8988T (cell line): ENCODE data around the gene CD5L.

Experiments
- DNase-seq: peaks from one replicate; pipeline ENCODE4 v3.0.0; 2011

CD5L gene

DNA sequence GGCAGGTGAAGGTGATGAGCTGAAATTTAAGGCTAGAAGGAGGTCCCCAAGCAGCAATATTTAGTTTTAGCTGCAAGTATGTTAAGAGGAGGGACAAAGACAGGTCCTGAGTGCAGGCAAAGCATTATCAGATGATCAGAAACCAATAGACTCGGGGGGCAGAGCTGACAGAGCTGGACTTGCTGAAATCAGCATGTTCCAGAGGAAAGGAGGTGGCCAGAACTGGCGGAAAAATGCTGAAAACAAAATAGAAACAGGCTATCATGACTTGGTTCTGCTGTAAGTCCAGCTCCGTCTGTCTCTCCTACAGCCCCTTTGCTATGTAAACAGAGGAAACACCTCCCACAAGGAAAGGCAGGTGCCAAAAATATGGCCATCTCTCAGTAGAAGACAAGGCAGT, at the start of gene CD5L:
Gene CD5L (minus strand): TSS at position 101 of the 400 bp plus-strand sequence. CDS start 107 bp downstream, outside the sequence.
- DNase-seq = no peak

DNA sequence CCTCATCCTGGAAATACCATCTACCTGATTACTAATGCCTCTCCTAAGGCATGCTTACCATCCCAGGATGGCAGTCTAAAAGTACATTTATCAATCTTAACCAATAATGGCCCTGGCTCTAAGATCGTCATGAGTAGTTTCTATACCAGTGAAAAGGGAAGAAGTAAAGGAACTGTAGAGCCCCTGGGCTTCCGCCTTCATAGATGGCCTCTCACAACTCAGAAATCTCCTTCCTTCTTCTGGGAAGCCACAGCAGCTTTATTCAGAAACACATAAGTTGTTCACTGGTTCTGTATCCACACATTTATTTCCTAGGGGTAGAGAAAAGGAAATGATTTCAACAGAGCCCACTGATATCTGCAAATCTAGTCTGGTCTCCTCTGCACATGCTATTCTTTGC, 41.0 kb upstream of the CD5L start:
- no peak for DNase-seq

- no peak for DNase-seq
Measured at GRCh38 chr1:157880621-157881020, 39.0 kb upstream of the CD5L start.

- DNase-seq = no peak
Measured at GRCh38 chr1:157878059-157878458, 36.5 kb upstream of the CD5L start.

DNA sequence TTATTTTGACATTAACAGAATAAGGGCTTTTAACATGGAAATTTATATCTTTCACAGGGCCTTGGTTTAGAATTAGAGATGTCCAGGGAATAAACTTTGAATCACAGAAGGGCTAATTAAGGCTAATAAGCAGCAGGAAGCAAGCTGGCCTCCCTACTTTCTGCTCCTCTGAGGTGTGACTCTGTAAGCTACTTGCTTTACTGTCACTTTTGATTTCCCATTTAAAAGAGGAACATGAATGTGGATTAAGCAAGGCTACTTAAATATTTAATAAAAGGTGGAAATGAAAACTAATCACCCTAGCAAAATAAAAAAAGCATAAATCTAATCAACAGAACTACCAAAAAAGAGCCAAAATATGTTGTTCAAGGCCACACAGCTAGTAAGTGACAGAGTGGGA, 28.9 kb upstream of the CD5L start:
- DNase-seq = no peak

- no peak for DNase-seq
Measured at GRCh38 chr1:157868654-157869053, 27.0 kb upstream of the CD5L start.

GRCh38 chr1:157862114-157863070, 20.8 kb upstream of the CD5L start:
- DNase-seq = no peak

DNA sequence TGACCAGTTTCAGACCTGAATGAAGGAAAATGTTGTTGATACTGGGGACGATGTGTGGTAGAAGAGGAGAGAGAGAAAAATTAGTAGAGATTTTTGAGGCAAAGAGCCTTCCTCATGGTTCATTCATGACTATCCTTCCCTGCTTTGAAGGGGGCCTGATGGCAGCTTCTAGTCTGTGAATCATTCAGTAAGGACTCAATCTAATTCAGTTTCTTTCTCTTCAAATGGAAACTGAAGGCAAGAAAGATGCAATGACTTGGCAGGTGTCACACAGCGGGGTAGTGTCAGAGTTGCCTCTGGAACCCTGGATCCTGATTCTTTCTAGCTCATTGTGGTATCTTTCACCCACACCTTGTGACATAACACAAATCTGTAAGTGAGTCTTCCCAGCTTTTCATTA, 14.9 kb upstream of the CD5L start:
- no peak for DNase-seq

GRCh38 chr1:157852476-157852875, 10.9 kb upstream of the CD5L start:
- DNase-seq = no peak

DNA sequence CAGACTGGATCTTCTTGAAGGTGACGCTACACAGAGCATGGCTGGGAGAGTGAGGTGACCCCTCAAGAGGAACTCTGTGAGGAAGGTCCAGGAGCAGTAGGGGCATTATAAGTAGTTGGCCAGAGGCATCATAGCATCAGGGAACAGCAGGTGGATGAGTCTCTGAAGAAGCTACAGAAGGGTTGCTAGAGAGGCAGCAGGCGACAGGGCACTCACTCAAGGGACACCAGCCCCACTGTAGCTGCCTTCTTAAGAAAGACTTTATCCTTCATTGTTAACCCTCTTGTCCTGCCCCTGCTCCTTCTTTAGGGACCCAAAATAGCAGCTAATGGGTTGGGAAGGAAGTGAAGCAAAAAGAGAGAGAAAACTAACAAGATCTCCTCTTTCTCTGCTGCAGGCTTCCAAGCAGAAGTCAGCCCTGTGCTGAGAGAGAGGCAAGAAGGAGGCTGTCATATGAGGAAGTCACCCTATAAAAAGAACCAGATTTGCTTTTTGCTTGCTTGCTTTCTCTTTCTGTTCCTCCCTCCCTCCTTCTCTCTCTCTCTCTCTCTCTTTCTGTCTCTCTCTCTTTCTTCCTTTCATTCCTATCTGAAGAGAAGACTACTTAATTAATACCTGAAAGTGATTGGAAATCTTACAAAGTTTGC, 7.7 kb upstream of the CD5L start:
- DNase-seq = no peak

DNA sequence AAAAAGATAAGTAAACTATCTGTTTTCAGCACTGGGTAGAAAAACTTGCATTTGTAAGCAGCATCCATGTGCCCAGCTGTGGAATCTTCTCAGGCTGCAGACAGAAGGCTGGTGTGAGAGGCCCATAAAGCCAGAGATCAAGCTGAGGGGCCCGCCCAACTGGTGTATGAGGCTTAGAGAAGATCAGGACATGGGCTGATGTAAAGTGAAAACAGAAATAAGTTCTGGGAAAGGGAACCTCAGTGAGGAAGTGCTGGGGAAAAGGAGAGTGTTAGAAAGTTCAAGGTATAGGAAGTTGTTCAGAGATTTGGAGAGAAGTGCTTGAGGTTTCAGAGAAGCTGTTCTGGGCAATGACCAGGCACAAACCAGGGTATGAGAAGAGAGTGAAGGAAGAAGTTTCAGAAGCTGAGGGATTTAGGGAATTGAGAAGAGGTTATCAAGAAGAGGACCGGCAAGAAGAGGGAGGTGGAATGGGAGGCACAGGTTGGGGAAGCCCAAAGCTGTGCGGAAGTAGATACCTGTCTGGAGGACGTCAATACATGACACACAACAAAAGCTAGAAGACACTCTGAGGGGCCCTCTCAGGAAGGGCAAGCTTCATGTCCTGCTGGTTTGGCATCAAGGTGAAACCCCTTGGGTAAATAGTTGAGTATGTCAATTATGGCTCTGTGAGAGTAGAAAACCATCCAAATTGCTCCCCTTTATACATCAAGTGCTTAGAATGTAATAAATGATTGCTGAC, 2.7 kb upstream of the CD5L start:
- DNase-seq = no peak

DNA sequence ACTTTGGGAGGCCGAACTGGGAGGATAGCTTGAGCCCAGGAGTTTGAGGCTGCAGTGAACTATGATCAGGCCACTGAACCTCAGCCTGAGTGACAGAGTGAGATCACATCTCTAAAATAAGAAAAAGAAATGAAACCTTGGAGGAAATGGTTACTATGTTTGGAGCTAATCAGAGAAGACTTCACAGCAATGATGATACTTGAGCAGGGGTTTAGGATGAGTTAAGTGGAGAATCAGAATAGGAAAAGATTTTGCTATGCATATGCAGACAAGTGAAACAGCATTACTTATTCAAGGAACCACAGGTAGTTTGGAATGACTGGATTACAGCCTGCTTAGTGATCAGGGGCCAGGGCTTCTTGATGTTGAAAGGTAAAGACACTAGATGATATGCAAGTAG, 1.3 kb upstream of the CD5L start:
- no peak for DNase-seq

- no peak for DNase-seq
Measured at GRCh38 chr1:157838966-157839365, 2.6 kb downstream of the CD5L start.

DNA sequence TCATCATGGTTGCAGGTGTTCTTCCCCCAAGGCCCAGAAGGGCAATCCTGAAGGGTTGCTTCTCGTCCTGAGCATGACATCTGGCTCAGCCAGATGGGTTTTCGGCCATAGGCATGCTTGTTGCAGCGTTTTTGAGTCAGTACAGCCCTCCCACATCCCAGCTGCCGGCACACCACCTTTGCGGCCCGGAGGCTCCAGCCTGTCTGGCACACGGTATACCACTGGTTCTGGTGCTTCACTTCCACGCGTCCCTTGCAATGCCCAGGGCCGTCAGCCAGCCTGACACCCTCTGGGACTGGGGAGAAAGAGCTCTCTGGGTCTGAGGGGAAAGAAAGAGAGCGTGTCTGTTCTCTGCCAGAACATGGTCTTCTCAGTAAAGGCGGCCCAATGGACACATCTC, 7.2 kb downstream of the CD5L start:
- DNase-seq = no peak

DNA sequence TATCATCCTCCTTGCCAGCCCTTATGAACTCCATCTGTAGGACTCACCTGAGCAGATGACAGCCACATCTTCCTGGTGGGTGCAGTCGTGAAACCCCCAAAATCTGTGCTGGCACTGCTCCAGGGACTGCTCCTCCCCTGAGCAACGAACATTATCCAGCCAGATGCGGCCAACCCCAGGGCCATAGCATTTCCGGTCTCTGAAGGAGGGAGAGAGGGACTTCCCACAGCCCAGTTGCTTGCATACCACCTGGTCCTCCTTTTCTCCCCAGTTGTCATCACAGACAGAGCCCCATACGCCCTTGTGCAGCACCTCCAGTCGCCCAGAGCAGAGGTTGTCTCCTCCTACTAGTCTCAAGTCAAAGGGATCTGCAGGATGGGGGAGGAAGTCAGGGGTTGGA, 8.5 kb downstream of the CD5L start:
- DNase-seq = no peak

DNA sequence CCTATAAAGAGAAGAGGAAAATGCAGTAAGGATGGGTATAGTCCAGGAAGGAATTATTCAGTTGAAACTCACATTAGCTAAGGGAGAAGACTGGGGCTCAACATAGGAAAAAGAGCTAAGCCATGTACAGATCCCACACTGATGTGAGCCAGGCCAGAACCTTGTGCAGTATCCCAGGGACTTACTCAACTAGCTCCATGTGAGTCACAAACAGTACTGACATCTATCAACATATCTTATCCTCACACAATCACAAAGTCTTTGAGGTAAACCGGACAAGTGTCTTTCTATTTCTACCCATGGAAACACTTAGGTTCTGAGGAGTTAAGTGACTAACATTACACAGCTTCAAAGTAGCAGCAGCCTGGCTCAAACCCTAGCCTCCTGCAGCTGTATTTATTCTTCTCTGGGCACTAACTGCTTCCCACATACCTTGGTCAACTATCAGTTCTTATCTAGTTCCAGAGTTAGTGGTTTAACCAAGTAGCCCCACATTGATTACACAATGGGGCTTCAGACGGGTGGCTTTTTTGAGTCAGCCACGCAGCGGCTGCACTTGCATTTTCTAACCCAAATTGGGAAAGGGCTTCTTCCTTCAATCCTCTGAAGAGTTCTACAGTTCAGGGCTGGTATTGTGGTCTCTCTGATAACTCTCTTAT, 9.5 kb downstream of the CD5L start:
- no peak for DNase-seq

DNA sequence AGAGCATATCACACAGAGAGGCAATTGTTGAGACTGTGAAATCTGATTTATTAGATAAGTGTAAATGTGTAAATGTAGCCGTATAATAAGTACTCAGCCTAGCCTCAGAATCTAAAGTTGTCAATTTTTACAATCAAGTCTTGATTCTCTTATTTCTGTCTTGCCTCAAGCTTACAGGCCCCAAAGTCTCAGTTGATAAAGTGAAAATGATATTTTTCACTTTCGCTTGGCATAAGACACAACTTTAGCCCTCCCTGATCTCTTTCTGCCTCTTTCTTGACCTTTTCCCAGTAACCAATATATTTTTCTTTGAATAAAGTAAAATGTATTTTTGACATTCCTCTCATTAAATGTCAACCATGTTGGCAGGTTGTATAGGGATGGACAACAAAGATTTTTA, 10.7 kb downstream of the CD5L start:
- DNase-seq = no peak

- DNase-seq = no peak
Measured at GRCh38 chr1:157829711-157830110, 11.9 kb downstream of the CD5L start.

DNA sequence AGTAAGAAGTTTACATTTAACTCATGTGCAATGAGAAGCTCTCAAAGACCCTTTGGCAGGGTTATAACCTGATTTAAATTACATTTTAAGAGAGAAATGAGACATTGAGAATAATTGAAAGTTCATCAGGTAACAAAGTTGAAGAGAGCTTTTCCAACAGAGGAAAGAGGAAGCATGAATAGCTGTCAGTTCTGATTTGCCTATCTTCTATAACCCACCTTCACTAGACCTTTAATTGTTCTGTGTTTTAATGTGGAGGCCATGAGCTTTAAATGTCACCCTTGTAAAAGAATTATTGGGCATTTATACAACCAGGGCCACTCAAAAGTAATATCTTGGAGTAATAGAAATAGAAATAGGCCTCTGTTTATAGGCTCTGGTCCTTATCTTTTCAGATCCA, 12.4 kb downstream of the CD5L start:
- no peak for DNase-seq

DNA sequence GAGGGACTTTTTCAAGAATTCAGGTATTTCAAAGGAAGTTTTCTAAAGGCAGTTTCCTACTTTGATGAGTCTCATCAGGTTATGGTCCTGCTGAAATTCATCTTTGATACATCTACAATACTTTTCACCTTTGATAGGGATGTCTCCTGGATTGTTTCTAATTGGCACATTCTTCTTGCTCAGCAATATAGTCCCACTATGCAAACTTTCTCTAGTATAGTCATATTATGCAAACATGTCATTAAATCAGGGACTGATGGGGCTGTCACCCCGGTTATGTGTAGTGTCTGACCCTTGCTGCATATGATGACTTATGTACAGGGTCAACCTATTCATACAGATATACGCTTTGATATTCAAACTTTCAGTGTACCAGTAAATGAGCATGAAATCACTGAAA, 21.3 kb downstream of the CD5L start:
- DNase-seq = no peak

DNA sequence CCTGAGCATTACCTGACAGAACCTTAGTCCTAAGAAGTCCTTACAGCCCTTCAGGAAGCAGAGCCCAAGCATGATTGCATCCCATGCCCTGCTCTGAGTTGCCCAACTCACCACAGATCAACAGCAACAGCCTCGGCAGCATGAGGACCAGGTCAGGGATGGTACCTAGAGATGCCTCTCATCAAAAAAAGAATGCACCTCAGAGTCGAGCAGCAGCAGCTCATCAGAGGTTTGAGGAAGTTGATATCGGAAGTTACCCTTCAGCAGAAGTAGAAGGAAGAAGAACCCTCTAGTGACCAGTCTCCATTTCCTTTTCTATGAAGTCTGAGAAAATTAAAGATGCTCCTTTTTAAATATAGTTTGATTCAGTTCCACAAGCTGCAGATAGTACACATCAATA, 21.7 kb downstream of the CD5L start, which contains the start of gene FCRL1:
Gene FCRL1 (minus strand): TSS at position 225 of the 400 bp plus-strand sequence. CDS start 83 bp downstream, at position 142.
- DNase-seq = no peak

GRCh38 chr1:157819215-157819614, 22.4 kb downstream of the CD5L start:
- no peak for DNase-seq

DNA sequence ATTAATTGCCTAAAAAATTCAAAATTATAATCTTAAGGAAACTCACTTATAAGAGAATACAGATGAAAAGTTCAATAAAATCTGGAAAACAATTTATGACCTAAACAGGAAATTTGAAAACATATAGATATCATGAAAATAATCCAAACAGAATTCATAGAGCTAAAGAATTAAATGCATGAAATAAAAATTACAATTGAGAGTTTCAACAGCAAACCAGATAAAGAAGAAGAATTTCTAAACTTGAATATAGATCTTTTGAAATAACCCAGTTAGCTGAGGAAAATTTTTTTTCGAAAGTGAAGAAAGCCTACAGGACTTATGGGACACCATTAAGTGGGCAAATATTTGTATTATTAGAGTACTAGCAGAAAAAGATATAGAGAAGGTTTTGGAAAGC, 28.3 kb downstream of the CD5L start:
- DNase-seq = no peak
